Measurements from ENCODE around the gene TM7SF3.

TM7SF3 gene

DNA sequence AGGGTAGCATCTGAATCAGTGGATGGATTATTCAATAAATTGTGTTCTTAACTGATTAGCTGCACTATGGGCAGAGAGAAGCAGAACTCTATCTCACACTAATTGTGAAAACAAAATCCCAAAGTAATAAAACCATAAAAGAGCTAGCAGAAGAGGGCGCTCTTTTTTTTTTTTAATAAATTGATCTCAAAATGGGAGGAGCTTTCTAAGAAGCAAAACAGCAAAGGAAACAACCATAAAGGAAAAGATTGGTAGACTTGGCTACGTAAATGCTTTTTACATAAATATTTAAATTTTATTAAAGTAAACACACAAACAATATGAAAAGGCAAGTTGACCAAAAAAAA, 1.5 kb upstream of the TM7SF3 start:
- peak; percentile 26 for DNase-seq (ENCODE audit: low spot score)

GRCh38 chr12:27014859-27015729, 910 bp upstream of the TM7SF3 start:
- DNase-seq (ENCODE audit: low spot score): peak; percentile 31

DNA sequence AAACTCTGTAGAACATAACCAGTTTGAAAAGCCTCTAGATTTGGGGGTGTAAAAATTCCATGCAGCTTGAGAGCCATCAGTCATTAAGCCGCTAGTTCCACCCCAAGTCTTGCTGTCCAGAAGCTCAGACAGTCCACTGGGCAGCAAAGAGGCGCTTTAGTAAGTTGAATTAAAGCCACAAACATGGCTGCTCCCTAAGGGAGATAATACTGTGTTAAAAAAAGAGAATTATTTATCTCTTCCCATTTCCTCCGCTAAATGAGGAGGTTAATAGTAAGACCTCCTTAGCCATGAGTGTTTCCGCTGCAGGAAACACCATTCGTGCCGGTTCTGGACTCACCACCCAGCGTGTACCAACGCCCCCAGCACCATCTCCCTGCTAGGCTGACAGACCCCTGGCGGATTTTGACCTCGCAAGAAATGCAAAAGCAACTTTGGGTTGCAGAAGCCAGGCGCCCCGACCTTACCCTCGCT, 536 bp downstream of the TM7SF3 start:
- DNase-seq (ENCODE audit: low spot score): peak; percentile 65

- DNase-seq (ENCODE audit: low spot score): no peak
Observed at GRCh38 chr12:27012982-27013255, 1.3 kb downstream of the TM7SF3 start.

- DNase-seq (ENCODE audit: low spot score): peak; percentile 13
Observed at GRCh38 chr12:27012239-27012981, 1.8 kb downstream of the TM7SF3 start.

GRCh38 chr12:27009881-27010301, 4.3 kb downstream of the TM7SF3 start:
- no peak for DNase-seq (ENCODE audit: low spot score)

GRCh38 chr12:27008081-27008480, 6.1 kb downstream of the TM7SF3 start:
- no peak for DNase-seq (ENCODE audit: low spot score)

DNA sequence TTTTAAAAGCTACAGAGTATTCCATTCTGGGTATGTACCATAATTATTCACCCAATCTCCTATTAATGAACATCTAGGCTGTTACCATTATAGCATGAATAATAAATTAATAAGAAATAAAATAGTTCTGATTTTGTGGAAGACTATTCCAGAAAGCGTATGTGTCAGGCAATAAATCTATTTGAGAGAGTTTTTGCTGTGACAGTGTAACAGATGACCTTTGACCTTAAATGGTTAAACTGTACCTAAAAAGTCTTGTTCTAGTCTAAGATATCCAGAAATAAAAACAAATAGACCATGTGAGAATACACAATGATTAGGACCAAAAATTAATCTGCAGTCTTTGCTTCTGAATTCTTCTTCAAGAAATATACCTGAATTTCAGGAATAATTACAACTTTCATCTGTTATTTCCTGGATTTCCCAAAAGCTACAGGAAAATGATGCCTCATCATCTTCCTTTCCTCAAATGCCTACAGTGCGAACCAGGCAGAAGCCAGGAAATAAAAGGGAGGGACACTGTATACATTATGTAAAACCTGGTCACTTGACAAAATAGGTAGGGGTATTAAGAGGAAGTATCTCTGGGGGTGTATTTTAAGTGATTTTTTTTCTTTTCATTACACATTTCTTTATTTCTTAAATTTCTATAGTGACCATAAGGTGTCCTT, 7.3 kb downstream of the TM7SF3 start:
- DNase-seq (ENCODE audit: low spot score): no peak

GRCh38 chr12:27005495-27005894, 8.7 kb downstream of the TM7SF3 start:
- DNase-seq (ENCODE audit: low spot score): no peak

- DNase-seq (ENCODE audit: low spot score): no peak
Observed at GRCh38 chr12:27003421-27004381, 10.5 kb downstream of the TM7SF3 start.

DNA sequence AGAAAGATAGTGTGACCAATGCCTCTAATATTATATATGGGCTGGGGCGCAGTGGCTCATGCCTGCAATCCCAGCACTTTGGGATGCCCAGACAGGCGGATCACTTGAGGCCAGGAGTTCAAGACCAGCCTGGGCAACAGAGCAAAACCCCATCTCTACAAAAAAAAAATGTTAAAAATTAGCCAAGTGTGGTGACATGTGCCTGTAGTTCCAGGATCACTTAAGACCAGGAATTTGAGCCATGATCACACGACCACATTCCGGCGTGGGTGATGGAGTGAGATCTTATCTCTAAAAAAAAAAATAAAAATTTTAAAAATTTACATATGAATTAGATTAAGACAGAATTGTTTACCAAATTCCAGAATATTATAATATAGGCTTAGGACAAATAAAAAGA, 12.0 kb downstream of the TM7SF3 start:
- DNase-seq (ENCODE audit: low spot score): no peak

DNA sequence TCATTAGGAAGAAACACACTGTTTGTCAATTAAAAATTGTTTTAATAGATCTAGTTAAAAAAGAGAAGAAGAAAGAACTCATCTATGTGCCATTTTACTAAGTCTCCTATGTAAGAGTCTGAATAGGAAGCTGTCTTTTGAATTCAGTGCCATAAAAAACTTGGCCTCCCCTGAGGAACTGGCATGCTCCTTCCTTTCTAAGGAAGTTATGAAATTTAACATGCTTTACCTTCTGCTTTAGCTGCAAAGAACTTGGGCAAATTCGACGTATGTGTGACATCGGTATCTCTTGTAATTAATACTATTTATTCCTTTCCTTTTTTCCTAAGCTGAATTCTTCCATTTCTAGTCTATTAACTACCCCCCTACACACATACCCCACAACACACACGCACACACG, 12.5 kb downstream of the TM7SF3 start:
- DNase-seq (ENCODE audit: low spot score): no peak

- no peak for DNase-seq (ENCODE audit: low spot score)
Observed at GRCh38 chr12:27000961-27001360, 13.2 kb downstream of the TM7SF3 start.

GRCh38 chr12:26997003-26997402, 17.2 kb downstream of the TM7SF3 start:
- no peak for DNase-seq (ENCODE audit: low spot score)

- DNase-seq (ENCODE audit: low spot score): no peak
Observed at GRCh38 chr12:26995706-26996105, 18.5 kb downstream of the TM7SF3 start.

DNA sequence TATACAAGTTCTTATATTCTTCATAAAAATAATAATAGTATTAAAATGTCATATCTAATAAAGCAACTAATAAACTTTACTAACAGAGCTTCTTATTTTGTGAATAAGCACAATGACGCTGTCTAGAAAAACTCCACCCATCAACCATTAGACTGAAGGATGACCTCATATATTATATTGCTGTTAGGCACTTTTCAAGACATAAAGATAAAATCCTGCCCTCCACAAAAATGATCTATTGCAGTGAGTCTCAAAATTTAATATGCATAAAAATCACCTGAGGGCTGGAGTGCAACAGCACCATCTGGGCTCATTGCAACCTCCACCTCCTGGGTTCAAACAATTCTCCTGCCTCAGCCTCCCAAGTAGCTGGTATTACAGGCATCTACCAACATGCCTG, 20.1 kb downstream of the TM7SF3 start:
- no peak for DNase-seq (ENCODE audit: low spot score)

DNA sequence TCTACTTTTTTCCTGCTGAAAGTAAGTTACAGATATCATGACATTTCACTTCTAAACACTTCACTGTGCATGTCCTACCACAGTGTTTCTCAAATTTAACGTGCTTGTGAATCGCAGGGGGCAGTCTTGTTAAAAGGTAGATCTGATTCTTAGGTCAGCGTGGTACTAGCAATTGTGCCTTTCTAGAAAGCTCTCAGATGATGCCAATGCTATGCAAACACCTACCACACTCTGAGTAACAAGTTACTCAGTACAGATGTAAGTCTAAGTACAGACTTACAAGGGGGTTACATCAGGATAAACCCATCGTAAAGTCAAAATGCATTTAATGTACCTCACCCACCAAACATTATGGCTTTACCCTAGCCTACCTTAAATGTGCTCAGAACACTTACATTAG, 22.4 kb downstream of the TM7SF3 start:
- DNase-seq (ENCODE audit: low spot score): no peak

- no peak for DNase-seq (ENCODE audit: low spot score)
Observed at GRCh38 chr12:26989873-26990272, 24.3 kb downstream of the TM7SF3 start.

- DNase-seq (ENCODE audit: low spot score): no peak
Observed at GRCh38 chr12:26988703-26989102, 25.5 kb downstream of the TM7SF3 start.

DNA sequence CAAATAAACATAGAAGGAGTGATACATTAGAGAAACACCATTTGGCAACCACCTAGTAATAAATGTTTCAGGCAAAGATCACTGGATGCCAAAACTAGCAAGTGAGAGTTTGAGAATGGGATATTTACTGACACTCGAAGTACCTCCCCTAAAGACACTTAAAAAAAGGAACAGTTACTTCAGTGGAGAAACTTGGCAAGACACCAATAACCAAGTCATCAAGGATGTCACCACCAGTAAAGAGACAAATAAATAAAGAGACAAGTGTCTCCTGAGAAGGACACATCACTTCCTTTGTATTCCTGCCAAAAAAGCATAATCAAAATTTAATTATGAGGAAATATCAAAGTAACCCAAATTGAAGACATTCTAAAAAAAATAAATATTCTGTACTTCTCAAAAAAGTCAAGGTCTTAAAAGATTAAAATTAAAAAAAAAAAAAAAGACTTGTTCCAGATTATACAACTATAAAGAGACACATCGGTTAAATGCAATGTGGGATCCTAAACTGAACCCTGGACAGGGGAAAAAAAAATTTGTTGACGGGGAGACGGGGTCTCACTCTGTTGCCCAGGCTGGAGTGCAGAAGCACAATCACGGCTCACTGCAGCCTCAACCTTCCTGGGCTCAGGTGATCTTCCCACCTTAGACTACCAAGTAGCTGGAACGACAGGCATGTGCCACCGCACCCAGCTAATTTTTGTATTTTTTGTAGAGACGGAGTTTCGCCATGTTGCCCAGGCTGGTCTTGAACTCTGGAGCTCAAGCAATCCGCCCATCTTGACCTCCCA, 26.4 kb downstream of the TM7SF3 start:
- DNase-seq (ENCODE audit: low spot score): no peak

DNA sequence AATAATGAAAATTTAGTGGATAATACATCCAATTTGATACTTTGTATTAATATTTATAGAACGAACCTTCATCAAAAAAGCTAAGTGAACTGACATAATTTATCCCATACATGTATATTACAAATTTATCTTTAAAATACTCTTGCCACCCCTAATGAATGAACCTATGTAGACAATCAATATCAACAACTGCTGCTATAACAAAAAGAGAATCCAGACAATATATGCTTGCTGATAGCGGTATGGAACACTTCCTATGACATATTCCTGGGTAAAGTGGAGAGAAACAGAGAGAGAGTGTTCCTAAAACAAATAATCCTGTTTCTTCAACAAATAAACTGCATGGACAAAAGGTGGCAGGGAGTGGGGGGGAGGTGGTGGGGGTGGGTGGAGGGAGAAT, 31.3 kb downstream of the TM7SF3 start:
- no peak for DNase-seq (ENCODE audit: low spot score)
